Measurements from ENCODE around the gene ASCL5. TPM values are rescaled to one million over a fixed set of nuclear protein-coding genes. Genes with fewer than 3 reads are reported as not detected.

The ASCL5 gene
- total RNA-seq, 1 experiment from 2014 or later: 0.15 TPM

DNA sequence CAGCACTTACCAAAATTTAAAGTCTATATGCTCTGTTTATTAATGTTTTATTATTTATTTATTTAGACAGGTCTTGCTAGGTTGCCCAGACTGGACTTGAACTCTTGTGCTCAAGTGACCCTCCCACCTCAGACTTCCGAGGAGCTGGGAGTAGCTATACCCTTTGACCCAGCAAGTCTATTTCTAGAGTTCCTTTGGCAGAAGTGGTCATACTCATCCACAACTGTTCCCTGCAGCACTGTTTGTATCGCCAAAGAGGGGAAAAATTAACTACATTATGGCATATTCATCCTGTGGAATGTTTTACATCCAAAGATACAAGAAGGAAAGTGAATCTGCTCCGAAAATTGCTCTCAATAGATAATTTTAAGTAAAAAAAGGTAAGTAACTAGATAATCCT is 43.2 kb downstream of the ASCL5 start:
- TF ChIP-seq, protein P1, sequence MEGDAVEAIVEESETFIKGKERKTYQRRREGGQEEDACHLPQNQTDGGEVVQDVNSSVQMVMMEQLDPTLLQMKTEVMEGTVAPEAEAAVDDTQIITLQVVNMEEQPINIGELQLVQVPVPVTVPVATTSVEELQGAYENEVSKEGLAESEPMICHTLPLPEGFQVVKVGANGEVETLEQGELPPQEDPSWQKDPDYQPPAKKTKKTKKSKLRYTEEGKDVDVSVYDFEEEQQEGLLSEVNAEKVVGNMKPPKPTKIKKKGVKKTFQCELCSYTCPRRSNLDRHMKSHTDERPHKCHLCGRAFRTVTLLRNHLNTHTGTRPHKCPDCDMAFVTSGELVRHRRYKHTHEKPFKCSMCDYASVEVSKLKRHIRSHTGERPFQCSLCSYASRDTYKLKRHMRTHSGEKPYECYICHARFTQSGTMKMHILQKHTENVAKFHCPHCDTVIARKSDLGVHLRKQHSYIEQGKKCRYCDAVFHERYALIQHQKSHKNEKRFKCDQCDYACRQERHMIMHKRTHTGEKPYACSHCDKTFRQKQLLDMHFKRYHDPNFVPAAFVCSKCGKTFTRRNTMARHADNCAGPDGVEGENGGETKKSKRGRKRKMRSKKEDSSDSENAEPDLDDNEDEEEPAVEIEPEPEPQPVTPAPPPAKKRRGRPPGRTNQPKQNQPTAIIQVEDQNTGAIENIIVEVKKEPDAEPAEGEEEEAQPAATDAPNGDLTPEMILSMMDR (conservative IDR thresholded peaks at IDR 0.05): no peak
- Histone ChIP-seq H3K9me3 (ENCODE audit: control insufficient read depth, low read depth, low read length) (no peaks in the 10 kb centered on the region), H2BK5ac (ENCODE audit: insufficient read length, low read length) (no peak overlapping the region), H4K91ac (ENCODE audit: insufficient read length, low read depth, low read length) (no peak overlapping the region), H3K4me2 (ENCODE audit: insufficient read depth, insufficient read length, low read length) (no peak overlapping the region), H3K4me1 (ENCODE audit: insufficient read depth, low read length) (no peaks in the 10 kb centered on the region), H3K23me2 (ENCODE audit: insufficient read length, low read depth, low read length, poor library complexity, severe bottlenecking) (no peaks in the 10 kb centered on the region), H2BK120ac (ENCODE audit: low read depth, low read length, poor library complexity, severe bottlenecking) (no peak overlapping the region), H2AFZ (ENCODE audit: low read length) (no peak overlapping the region), H2AK5ac (ENCODE audit: insufficient read length, low read length) (no peak overlapping the region), H3K14ac (ENCODE audit: insufficient read depth, low read length) (no peak overlapping the region), H4K20me1 (ENCODE audit: control insufficient read depth, insufficient read depth, insufficient read length) (no peaks in the 10 kb centered on the region), H4K5ac (ENCODE audit: insufficient read length, low read depth, low read length) (no peak overlapping the region), H3K18ac (ENCODE audit: insufficient read length, low read depth, low read length) (no peak overlapping the region), H3K79me2 (ENCODE audit: insufficient read depth, low read length) (no peaks in the 10 kb centered on the region), H2BK20ac (ENCODE audit: low read depth, low read length, poor library complexity, severe bottlenecking) (no peak overlapping the region), H2BK15ac (ENCODE audit: low read depth, low read length) (no peak overlapping the region), H2BK12ac (ENCODE audit: insufficient read length, low read depth, low read length) (no peak overlapping the region), H3K79me1 (ENCODE audit: insufficient read depth, low read depth, low read length, poor library complexity, severe bottlenecking) (no peaks in the 10 kb centered on the region), H3K27me3 (ENCODE audit: insufficient read depth, low read length) (no peaks in the 10 kb centered on the region), H3K56ac (ENCODE audit: insufficient read length, low read depth, low read length) (no peak overlapping the region), H3K27ac (ENCODE audit: insufficient read length, low read depth, low read length) (no peak overlapping the region), H3T11ph (ENCODE audit: low read length) (no peak overlapping the region), H3K4ac (ENCODE audit: low read depth, low read length) (no peak overlapping the region), H3K23ac (ENCODE audit: insufficient read length, low read depth, low read length) (no peak overlapping the region), H4K8ac (replicated peaks; ENCODE audit: insufficient read length, low read depth, low read length) (no peak overlapping the region), H3K9ac (ENCODE audit: extremely low read depth, insufficient read length, low read length) (no peak overlapping the region)
- Mint-ChIP-seq H3K36me3 (ENCODE audit: insufficient read depth in 1 of 3, low read depth in 3 of 3) (no peaks in the 10 kb centered on the region), H3K4me1 (0 out of 4 replicates have a peak, but pooled peaks cover 0 to 2% of the 10 kb centered on the region in 2 experiments), H3K27me3 (ENCODE audit: low read depth) (peaks cover 26% of the 10 kb centered on the region), H3K9me3 (no peaks in the 10 kb centered on the region; a peak in 1 of 5 replicates), H3K27ac (no peak overlapping the region), H3K4me3 (no peak overlapping the region)
- WGBS (ENCODE audit: extremely low coverage, insufficient read length, low lambda C conversion rate): no CpG with 5 or more reads among the region's 3 CpGs
- DNase-seq: no peak
